ENCODE measurements around the gene ZSWIM1. TPM values are rescaled to one million over a fixed set of nuclear protein-coding genes. Genes with fewer than 3 reads are reported as not detected.

ZSWIM1 gene
- total and polyA plus RNA-seq, 2 of the 8 experiments (the other 6 are each of a cell fraction or from before 2014, with no cell fraction given), result 14.1 to 15.6 TPM

- CTCF ChIA-PET (ENCODE audit: partially characterized antibody), result interaction anchor here (0.7 to 1.5 kb wide), 4 partner anchors 10 to 43 kb away, joined by 3 to 4 read pairs (median 4); no protein-coding TSS in a partner anchor
- H4K8ac ChIP-seq (ENCODE audit: extremely low read depth, insufficient read depth, low read length), result no peak overlapping the region; the same call in 1 of the 2 replicates
- no peak overlapping the region for H2BK5ac ChIP-seq (ENCODE audit: low read depth, low read length)
- no peak overlapping the region for H2AFZ ChIP-seq (ENCODE audit: low read length)
- no peaks in the 10 kb centered on the region for H3K9me3 ChIP-seq (ENCODE audit: insufficient read depth in 2 of 2, low read depth in 1 of 2, low read length in 1 of 2)
- no peak overlapping the region for H3K14ac ChIP-seq (ENCODE audit: insufficient read length)
- POLR2A ChIA-PET (ENCODE audit: partially characterized antibody), result interaction anchor here (0.5 to 4.5 kb wide), 7 partner anchors 7 to 42 kb away, joined by 3 to 36 read pairs (median 6); partner anchors contain the start of genes CTSA, NEURL2 and SNX21
- H2BK15ac ChIP-seq (ENCODE audit: low read length), result no peak overlapping the region
- no peaks in the 10 kb centered on the region for H3K27me3 ChIP-seq (replicated peaks in 1 of 4; ENCODE audit: control insufficient read depth in 3 of 4, extremely low read depth in 1 of 4, insufficient read depth in 3 of 4, low read length in 3 of 4)
- H4K91ac ChIP-seq (replicated peaks; ENCODE audit: insufficient read length, low read length), result no peak overlapping the region
- no peak overlapping the region for H3K56ac ChIP-seq (replicated peaks; ENCODE audit: insufficient read length, low read depth, low read length)
- H3K79me1 ChIP-seq (ENCODE audit: low read depth, low read length), result no peaks in the 10 kb centered on the region
- H3K9ac ChIP-seq (replicated peaks in 1 of 4; ENCODE audit: extremely low read depth in 1 of 4, low read depth in 3 of 4, low read length in 3 of 4), result no peak overlapping the region
- no peak overlapping the region for H3K23ac ChIP-seq (ENCODE audit: insufficient read length)
- peaks cover 0 to 7% of the 10 kb centered on the region in 2 experiments; a peak in 1 of 4 replicates for H3K79me2 ChIP-seq (ENCODE audit: control insufficient read depth in 1 of 2, insufficient read depth in 2 of 2, low read length in 2 of 2)
- no peak overlapping the region for H3K18ac ChIP-seq (ENCODE audit: extremely low read depth, low read length)
- H4K20me1 ChIP-seq (replicated peaks in 1 of 2; ENCODE audit: control insufficient read depth in 1 of 2, insufficient read depth in 2 of 2, low read length in 2 of 2), result no peaks in the 10 kb centered on the region
- peaks cover 1 to 39% (median 4%) of the 10 kb centered on the region in 4 experiments; a peak in 7 of 8 replicates for H3K36me3 ChIP-seq (ENCODE audit: control insufficient read depth in 2 of 4, insufficient read depth in 4 of 4, low read length in 3 of 4)
- no peak overlapping the region for H2BK20ac ChIP-seq (ENCODE audit: low read length)
- peaks cover 3 to 6% (median 4%) of the 10 kb centered on the region in 4 experiments; a peak in 5 of 7 replicates for H3K4me1 ChIP-seq (replicated peaks in 1 of 4; ENCODE audit: control insufficient read depth in 3 of 4, insufficient read depth in 4 of 4, low read length in 3 of 4)
- H3K27ac ChIP-seq (ENCODE audit: low read depth, low read length), result no peak overlapping the region
- 92% methylated on average over 7 of the region's 8 CpGs; no CpG with 5 or more reads in 1 of the 2 experiments for WGBS, 2 experiments (ENCODE audit: extremely low coverage in 1 of 2, insufficient coverage in 1 of 2, insufficient read length in 1 of 2, insufficient replicate concordance in 2 of 2, low coverage in 1 of 2, low lambda C conversion rate in 2 of 2, missing lambda C conversion rate in 1 of 2)
- H4K5ac ChIP-seq (ENCODE audit: insufficient read length, low read depth, low read length), result no peak overlapping the region
- no peak overlapping the region for H3K4me2 ChIP-seq (ENCODE audit: insufficient read depth in 1 of 2, low read depth in 2 of 2, low read length in 2 of 2)
- no peak overlapping the region for H3K4ac ChIP-seq (replicated peaks; ENCODE audit: insufficient read length, low read depth, low read length)
- H2AK5ac ChIP-seq (ENCODE audit: low read depth, low read length), result 0 out of 2 replicates have a peak overlapping the region, but pooled peaks have one; percentile 24
- no peaks in the 10 kb centered on the region for H3K23me2 ChIP-seq (ENCODE audit: low read depth, low read length)
- FAIRE-seq, result no peak
- DNase-seq (ENCODE audit: low read depth in 1 of 2, low spot score in 2 of 2), result no peak
- H3K4me3 ChIP-seq (ENCODE audit: extremely low read depth in 1 of 4, insufficient read depth in 2 of 4, low read depth in 3 of 4, low read length in 4 of 4), result no peak overlapping the region
- no peak overlapping the region for H2BK120ac ChIP-seq (replicated peaks; ENCODE audit: low read depth, low read length)
- no peak overlapping the region for H2BK12ac ChIP-seq (ENCODE audit: low read depth, low read length)
Measured at GRCh38 chr20:45848969-45849582, 32.0 kb upstream of the ZSWIM1 start.

All from H1 (cell line).